ENCODE measurements around the gene CLC. TPM values are rescaled to one million over a fixed set of nuclear protein-coding genes. Genes with fewer than 3 reads are reported as not detected.

CLC gene
- total RNA-seq, 2 experiments from 2014 or later = not detected

DNA sequence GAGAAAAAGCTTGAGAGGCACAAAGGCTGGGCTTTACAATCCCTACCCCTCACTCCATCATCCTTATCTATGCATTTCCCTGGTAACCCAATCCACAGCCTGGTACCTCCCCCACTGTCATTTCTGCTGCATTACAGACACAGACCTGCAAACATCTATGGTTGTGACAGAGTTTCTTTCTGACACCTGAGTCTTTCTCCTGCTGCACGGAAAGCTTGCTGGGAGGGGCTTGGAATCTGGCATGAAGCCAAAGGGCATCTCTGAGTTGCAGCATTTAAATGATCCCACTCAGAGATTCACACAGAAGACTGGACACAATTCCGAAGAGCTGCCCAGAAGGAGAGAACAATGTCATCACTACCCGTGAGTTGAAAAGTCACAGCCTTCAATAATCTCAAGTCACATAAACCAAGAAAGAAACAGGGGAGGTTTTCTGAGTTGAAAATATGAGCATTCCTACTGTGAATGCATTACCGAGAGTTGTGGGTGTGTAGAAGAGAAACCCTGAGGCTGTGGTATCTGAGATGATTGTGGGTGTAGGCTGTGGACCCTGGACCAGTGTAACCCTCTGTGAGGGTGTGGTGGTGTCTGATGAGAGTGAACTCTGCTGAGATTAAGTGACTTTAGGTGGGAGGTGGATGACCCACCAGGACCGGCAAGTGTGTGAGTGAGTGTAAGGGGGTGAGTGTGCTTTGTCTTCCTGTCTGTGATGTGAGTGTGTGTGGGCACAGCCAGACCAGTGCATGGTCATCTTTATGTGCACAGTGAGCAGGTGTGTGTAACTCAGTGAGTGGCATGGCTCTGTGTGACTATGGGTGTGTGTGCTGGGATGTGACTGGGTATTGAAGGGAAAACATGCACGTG, 33.4 kb downstream of the CLC start, which contains the start of gene LGALS14:
Gene LGALS14, plus strand, starts transcription at position 301 of the 864 bp plus-strand sequence. Its CDS starts 48 bp downstream, at position 349.
- Mint-ChIP-seq H3K9me3 (no peaks in the 10 kb centered on the region), H3K4me3 (no peak within 1 kb of the TSS), H3K36me3 (ENCODE audit: low read depth) (no peaks in the 10 kb centered on the region), H3K27ac (no peak within 1 kb of the TSS), H3K27me3 (peaks cover 18% of the 10 kb centered on the region), H3K4me1 (ENCODE audit: low read depth) (peaks cover 22% of the 10 kb centered on the region)
- ChIA-PET CTCF (no interaction called here), POLR2A (no interaction called here)
- Histone ChIP-seq H3K27ac (ENCODE audit: low read depth in 1 of 2, low read length in 2 of 2) (no peak within 1 kb of the TSS), H3K4me3 (ENCODE audit: low read length) (no peak within 1 kb of the TSS), H3K9me3 (ENCODE audit: control insufficient read depth in 1 of 2, insufficient read depth in 1 of 2, low read length in 2 of 2) (no peaks in the 10 kb centered on the region), H3K4me1 (ENCODE audit: insufficient read depth, low read length) (peaks cover 19% of the 10 kb centered on the region), H3K27me3 (ENCODE audit: control insufficient read depth in 1 of 2, insufficient read depth in 2 of 2, low read length in 2 of 2) (peaks cover 0 to 3% of the 10 kb centered on the region in 2 experiments), H3K36me3 (ENCODE audit: insufficient read depth, low read length) (no peaks in the 10 kb centered on the region)
- intact Hi-C loops (cut with DNase I, micrococcal nuclease) = no loop called here
- DNase-seq = peak in 1 of 14 experiments; percentile 8
- TF ChIP-seq, protein P1, sequence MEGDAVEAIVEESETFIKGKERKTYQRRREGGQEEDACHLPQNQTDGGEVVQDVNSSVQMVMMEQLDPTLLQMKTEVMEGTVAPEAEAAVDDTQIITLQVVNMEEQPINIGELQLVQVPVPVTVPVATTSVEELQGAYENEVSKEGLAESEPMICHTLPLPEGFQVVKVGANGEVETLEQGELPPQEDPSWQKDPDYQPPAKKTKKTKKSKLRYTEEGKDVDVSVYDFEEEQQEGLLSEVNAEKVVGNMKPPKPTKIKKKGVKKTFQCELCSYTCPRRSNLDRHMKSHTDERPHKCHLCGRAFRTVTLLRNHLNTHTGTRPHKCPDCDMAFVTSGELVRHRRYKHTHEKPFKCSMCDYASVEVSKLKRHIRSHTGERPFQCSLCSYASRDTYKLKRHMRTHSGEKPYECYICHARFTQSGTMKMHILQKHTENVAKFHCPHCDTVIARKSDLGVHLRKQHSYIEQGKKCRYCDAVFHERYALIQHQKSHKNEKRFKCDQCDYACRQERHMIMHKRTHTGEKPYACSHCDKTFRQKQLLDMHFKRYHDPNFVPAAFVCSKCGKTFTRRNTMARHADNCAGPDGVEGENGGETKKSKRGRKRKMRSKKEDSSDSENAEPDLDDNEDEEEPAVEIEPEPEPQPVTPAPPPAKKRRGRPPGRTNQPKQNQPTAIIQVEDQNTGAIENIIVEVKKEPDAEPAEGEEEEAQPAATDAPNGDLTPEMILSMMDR (IDR thresholded peaks at IDR 0.05) = no peak
- no peak for ATAC-seq (ENCODE audit: poor library complexity)

DNA sequence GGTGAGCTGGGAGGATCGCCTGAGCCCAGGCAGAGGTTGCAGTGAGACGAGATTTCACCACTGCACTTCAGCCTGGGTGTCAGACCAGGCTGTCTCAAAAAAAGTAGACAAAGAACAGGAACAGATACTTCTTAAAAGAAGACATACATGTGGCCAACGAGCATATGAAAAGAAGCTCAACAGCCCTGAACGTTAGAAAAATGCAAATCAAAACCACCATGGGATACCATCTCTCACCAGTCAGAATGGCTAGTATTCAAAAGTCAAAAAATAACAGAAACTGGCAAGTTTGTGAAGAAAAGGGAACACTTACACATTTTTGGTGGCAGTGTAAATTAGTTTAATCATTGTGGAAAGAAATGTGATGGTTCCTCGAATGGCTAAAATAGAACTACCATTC, 36.5 kb downstream of the CLC start:
- no peak overlapping the region for H3K27ac Mint-ChIP-seq
- ChIA-PET CTCF (no interaction called here), POLR2A (no interaction called here)
- no peak overlapping the region for H3K4me3 ChIP-seq (ENCODE audit: low read length)
- TF ChIP-seq, protein P1 (IDR thresholded peaks at IDR 0.05) = no peak
- ATAC-seq (ENCODE audit: poor library complexity) (no peak), DNase-seq (no peak)
- H3K9me3 Mint-ChIP-seq = no peaks in the 10 kb centered on the region
- H3K27me3 Mint-ChIP-seq = peaks cover 48% of the 10 kb centered on the region
- no peaks in the 10 kb centered on the region for H3K36me3 ChIP-seq (ENCODE audit: insufficient read depth, low read length)
- H3K4me3 Mint-ChIP-seq = no peak overlapping the region
- H3K9me3 ChIP-seq (ENCODE audit: control insufficient read depth in 1 of 2, insufficient read depth in 1 of 2, low read length in 2 of 2) = no peaks in the 10 kb centered on the region
- no peaks in the 10 kb centered on the region for H3K36me3 Mint-ChIP-seq (ENCODE audit: low read depth)
- H3K4me1 ChIP-seq (ENCODE audit: insufficient read depth, low read length) = peaks cover 12% of the 10 kb centered on the region
- H3K27ac ChIP-seq (ENCODE audit: low read depth in 1 of 2, low read length in 2 of 2) = no peak overlapping the region
- peaks cover 0 to 3% of the 10 kb centered on the region in 2 experiments for H3K27me3 ChIP-seq (ENCODE audit: control insufficient read depth in 1 of 2, insufficient read depth in 2 of 2, low read length in 2 of 2)
- H3K4me1 Mint-ChIP-seq (ENCODE audit: low read depth) = peaks cover 22% of the 10 kb centered on the region
- intact Hi-C loops (cut with DNase I, micrococcal nuclease) = no loop called here

DNA sequence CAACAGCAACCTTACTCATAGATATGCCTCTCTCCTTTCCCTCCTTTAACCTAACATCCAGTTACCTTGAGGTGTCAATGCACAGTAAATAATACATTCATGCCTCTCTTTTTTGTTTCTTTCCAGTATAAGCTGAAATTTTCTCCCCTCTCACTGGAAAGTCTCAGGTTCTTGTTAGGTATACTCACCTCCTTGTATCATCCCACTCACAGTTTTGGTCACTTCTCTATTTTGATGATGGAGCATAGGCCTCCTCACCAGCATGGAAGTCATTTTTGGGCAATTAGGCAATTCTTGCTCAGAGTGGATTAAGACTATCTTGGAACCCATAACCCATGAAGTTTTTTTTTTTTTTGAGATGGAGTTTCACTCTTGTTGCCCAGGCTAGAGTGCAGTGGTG, 39.3 kb downstream of the CLC start:
- H3K4me3 Mint-ChIP-seq = no peak overlapping the region
- no peak overlapping the region for H3K27ac Mint-ChIP-seq
- H3K9me3 ChIP-seq (ENCODE audit: control insufficient read depth in 1 of 2, insufficient read depth in 1 of 2, low read length in 2 of 2) = no peaks in the 10 kb centered on the region
- POLR2A ChIA-PET = no interaction called here
- no peak overlapping the region for H3K27ac ChIP-seq (ENCODE audit: low read depth in 1 of 2, low read length in 2 of 2)
- H3K27me3 ChIP-seq (ENCODE audit: control insufficient read depth in 1 of 2, insufficient read depth in 2 of 2, low read length in 2 of 2) = peaks cover 0 to 8% of the 10 kb centered on the region in 2 experiments
- ATAC-seq (ENCODE audit: poor library complexity) = no peak
- CTCF ChIA-PET = no interaction called here
- TF ChIP-seq, protein P1 (IDR thresholded peaks at IDR 0.05) = no peak
- H3K27me3 Mint-ChIP-seq = peaks cover 59% of the 10 kb centered on the region
- no peaks in the 10 kb centered on the region for H3K4me1 ChIP-seq (ENCODE audit: insufficient read depth, low read length)
- H3K9me3 Mint-ChIP-seq = no peaks in the 10 kb centered on the region
- H3K4me1 Mint-ChIP-seq (ENCODE audit: low read depth) = no peaks in the 10 kb centered on the region
- intact Hi-C loops (cut with DNase I, micrococcal nuclease) = no loop called here
- no peak for DNase-seq
- H3K36me3 ChIP-seq (ENCODE audit: insufficient read depth, low read length) = no peaks in the 10 kb centered on the region
- H3K4me3 ChIP-seq (ENCODE audit: low read length) = no peak overlapping the region
- no peaks in the 10 kb centered on the region for H3K36me3 Mint-ChIP-seq (ENCODE audit: low read depth)
